ENCODE data around the gene ALG14. TPM values are rescaled to one million over a fixed set of nuclear protein-coding genes. Genes with fewer than 3 reads are reported as not detected.
"Not testable (repeated sequence)": the region's sequence is repeated elsewhere in the genome, so short reads cannot be mapped to it uniquely, and the experiment has no call there.

The ALG14 gene
- total RNA-seq, 1 donor from 2014 or later, result 10.5 TPM

- Mint-ChIP-seq H3K36me3 (ENCODE audit: insufficient read depth) (peaks cover 21% of the 10 kb centered on the region), H3K27me3 (no peaks in the 10 kb centered on the region), H3K9me3 (ENCODE audit: low read depth) (no peaks in the 10 kb centered on the region), H3K27ac (no peak overlapping the region), H3K4me3 (ENCODE audit: low read depth) (no peak overlapping the region), H3K4me1 (ENCODE audit: low read depth) (peaks cover 22% of the 10 kb centered on the region)
- TF ChIP-seq CTCF (IDR thresholded peaks at IDR 0.05; ENCODE audit: unreplicated experiment), result no peak
- DNase-seq (ENCODE audit: low spot score, unreplicated experiment), result no peak
These were observed 49.2 kb downstream of the ALG14 start for GRCh38 chr1:95023399-95024043.

DNA sequence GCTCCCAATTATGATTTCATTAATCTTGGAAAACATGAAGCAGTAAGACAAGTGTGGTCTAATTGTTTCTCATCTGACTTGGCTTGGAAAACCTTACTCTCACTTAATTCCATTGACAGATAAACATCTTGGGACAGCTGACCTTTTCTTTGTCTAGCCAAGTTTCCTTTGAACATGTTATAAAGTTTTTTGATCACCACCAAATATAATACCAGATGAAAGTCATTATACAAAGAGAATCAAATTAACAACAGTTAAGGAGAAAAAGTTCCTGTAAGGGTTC is 50.2 kb downstream of the ALG14 start:
- Mint-ChIP-seq H3K4me1 (ENCODE audit: low read depth) (peaks cover 28% of the 10 kb centered on the region), H3K4me3 (ENCODE audit: low read depth) (no peak overlapping the region), H3K27me3 (no peaks in the 10 kb centered on the region), H3K9me3 (ENCODE audit: low read depth) (no peaks in the 10 kb centered on the region), H3K27ac (no peak overlapping the region), H3K36me3 (ENCODE audit: insufficient read depth) (peaks cover 21% of the 10 kb centered on the region)
- no peak for TF ChIP-seq CTCF (IDR thresholded peaks at IDR 0.05; ENCODE audit: unreplicated experiment)
- no peak for DNase-seq (ENCODE audit: low spot score, unreplicated experiment)

DNA sequence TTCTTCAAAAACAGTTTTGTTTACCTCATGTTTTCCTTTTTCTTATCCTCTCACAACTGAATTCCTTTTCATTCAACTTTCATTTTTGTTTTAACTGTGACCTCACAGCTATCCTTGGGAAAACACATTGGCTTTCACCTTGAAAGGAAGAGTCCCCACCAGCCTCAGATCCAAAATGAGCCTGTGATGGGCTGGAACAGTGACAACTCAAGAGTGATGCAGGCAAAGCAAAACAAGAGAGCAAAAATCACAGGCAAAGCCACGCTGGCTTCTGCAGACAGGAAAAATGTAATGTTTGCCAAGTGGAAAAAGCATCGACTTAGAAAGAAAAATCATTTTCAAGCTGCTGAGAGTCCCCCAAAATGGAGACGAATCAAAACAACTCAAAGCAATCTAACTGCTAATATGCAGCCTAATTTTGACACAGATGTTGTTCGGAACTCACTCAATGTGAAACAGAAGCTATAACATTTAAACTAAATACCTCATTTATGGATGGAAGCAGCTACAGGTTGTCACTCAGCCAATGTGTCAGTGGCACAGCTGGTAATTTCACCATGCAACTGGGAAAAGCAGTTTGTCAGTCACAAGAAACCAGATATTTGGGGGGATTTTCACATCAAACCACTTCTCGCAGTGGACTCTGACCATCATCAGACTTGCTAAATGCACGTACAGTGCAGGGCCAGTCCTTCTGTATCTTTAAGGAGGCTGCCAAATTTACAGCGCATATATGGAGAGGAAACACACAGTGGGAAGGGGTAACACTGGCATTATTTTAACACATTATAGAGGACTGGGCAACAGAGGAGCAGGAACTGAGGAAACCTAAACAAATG is 50.7 kb downstream of the ALG14 start:
- no peak for DNase-seq (ENCODE audit: low spot score, unreplicated experiment)
- Mint-ChIP-seq H3K4me3 (ENCODE audit: low read depth) (no peak overlapping the region), H3K9me3 (ENCODE audit: low read depth) (no peaks in the 10 kb centered on the region), H3K27me3 (no peaks in the 10 kb centered on the region), H3K27ac (peak overlapping the region; percentile 11), H3K36me3 (ENCODE audit: insufficient read depth) (peaks cover 21% of the 10 kb centered on the region), H3K4me1 (ENCODE audit: low read depth) (peaks cover 33% of the 10 kb centered on the region)
- TF ChIP-seq CTCF (IDR thresholded peaks at IDR 0.05; ENCODE audit: unreplicated experiment), result no peak

DNA sequence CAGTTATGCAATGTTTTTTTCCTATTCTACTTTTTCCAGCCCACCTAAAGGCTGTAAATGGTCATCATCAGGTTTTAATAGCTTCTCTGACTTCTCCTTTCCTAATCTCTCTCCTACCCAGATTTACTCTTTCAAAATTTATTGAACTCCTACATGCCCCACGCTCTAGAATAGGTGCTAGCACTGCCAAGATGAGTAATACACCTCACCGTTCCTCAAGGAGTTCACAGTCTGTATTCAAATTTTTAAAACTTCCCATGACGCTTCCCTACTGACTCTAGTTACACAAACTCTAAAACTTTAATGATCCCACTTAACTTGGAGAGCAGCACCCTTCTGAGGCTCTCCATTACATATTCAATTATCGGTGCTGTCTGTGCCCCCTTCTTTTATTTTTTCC is 51.6 kb downstream of the ALG14 start:
- H3K4me1 Mint-ChIP-seq (ENCODE audit: low read depth), result peaks cover 33% of the 10 kb centered on the region
- no peak for TF ChIP-seq CTCF (IDR thresholded peaks at IDR 0.05; ENCODE audit: unreplicated experiment)
- H3K9me3 Mint-ChIP-seq (ENCODE audit: low read depth), result no peaks in the 10 kb centered on the region
- no peaks in the 10 kb centered on the region for H3K27me3 Mint-ChIP-seq
- no peak overlapping the region for H3K27ac Mint-ChIP-seq
- no peak for DNase-seq (ENCODE audit: low spot score, unreplicated experiment)
- peaks cover 14% of the 10 kb centered on the region for H3K36me3 Mint-ChIP-seq (ENCODE audit: insufficient read depth)
- H3K4me3 Mint-ChIP-seq (ENCODE audit: low read depth), result no peak overlapping the region

GRCh38 chr1:95019466-95019865 is 53.3 kb downstream of the ALG14 start:
- H3K4me3 Mint-ChIP-seq (ENCODE audit: low read depth); H3K27ac Mint-ChIP-seq; H3K27me3 Mint-ChIP-seq; DNase-seq (ENCODE audit: low spot score, unreplicated experiment); H3K36me3 Mint-ChIP-seq (ENCODE audit: insufficient read depth); H3K9me3 Mint-ChIP-seq (ENCODE audit: low read depth): not testable (repeated sequence)
- H3K4me1 Mint-ChIP-seq (ENCODE audit: low read depth), result peaks cover 42% of the 10 kb centered on the region
